ENCODE data around the gene BMPR2.
"Not testable (repeated sequence)": the region's sequence is repeated elsewhere in the genome, so short reads cannot be mapped to it uniquely, and the experiment has no call there.

BMPR2 gene

DNA sequence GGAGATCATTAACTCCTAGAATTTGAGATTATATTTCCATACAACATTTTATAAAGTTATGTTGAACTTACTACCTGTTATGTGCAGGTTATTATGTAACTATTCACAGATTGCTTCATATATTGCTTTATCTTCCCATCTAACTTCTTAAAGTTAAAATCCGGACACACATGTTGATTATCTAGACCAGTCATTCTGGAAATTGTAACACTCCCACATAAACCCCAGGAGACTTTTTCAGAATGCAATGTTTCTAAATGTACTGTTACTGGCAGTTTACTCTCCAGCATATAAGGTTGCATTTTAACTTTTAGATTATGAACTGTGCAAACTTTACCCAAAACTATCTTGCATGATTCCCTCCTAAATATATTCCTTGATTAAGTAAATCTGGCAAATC lies 188.1 kb downstream of the BMPR2 start:
- no peak for TF ChIP-seq EZH2phosphoT487 (IDR thresholded peaks at IDR 0.05; ENCODE audit: borderline replicate concordance, low read length)
- TF ChIP-seq, protein P1, sequence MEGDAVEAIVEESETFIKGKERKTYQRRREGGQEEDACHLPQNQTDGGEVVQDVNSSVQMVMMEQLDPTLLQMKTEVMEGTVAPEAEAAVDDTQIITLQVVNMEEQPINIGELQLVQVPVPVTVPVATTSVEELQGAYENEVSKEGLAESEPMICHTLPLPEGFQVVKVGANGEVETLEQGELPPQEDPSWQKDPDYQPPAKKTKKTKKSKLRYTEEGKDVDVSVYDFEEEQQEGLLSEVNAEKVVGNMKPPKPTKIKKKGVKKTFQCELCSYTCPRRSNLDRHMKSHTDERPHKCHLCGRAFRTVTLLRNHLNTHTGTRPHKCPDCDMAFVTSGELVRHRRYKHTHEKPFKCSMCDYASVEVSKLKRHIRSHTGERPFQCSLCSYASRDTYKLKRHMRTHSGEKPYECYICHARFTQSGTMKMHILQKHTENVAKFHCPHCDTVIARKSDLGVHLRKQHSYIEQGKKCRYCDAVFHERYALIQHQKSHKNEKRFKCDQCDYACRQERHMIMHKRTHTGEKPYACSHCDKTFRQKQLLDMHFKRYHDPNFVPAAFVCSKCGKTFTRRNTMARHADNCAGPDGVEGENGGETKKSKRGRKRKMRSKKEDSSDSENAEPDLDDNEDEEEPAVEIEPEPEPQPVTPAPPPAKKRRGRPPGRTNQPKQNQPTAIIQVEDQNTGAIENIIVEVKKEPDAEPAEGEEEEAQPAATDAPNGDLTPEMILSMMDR (IDR thresholded peaks at IDR 0.05; ENCODE audit: low read depth, low read length, poor library complexity, severe bottlenecking) = no peak
- Histone ChIP-seq H3K27ac (ENCODE audit: low read depth, low read length) (no peak overlapping the region), H3K9me2 (replicated peaks; ENCODE audit: control insufficient read depth, low read length) (no peaks in the 10 kb centered on the region), H3F3A (ENCODE audit: control insufficient read depth, insufficient read depth) (no peaks in the 10 kb centered on the region), H3K27me3 (ENCODE audit: control insufficient read depth, low read length) (no peaks in the 10 kb centered on the region), H3K9me3 (ENCODE audit: control insufficient read depth, insufficient read depth, low read length) (no peaks in the 10 kb centered on the region), H3K79me2 (ENCODE audit: control insufficient read depth, low read length) (no peaks in the 10 kb centered on the region), H3K4me3 (ENCODE audit: low read length) (no peak overlapping the region), H3K4me2 (ENCODE audit: low read length) (no peak overlapping the region), H4K20me1 (ENCODE audit: control insufficient read depth, insufficient read depth, low read depth, low read length) (no peaks in the 10 kb centered on the region), H3K36me3 (ENCODE audit: control insufficient read depth, low read length) (no peaks in the 10 kb centered on the region), H3K4me1 (ENCODE audit: control insufficient read depth, low read length) (no peaks in the 10 kb centered on the region)

- no peaks in the 10 kb centered on the region for H3F3A ChIP-seq (ENCODE audit: control insufficient read depth, insufficient read depth)
- H3K4me3 ChIP-seq (ENCODE audit: low read length) = no peak overlapping the region
- no peaks in the 10 kb centered on the region for H3K9me2 ChIP-seq (replicated peaks; ENCODE audit: control insufficient read depth, low read length)
- TF ChIP-seq, protein P1 (IDR thresholded peaks at IDR 0.05; ENCODE audit: low read depth, low read length, poor library complexity, severe bottlenecking) = no peak
- TF ChIP-seq EZH2phosphoT487 (IDR thresholded peaks at IDR 0.05; ENCODE audit: borderline replicate concordance, low read length) = no peak
- no peak overlapping the region for H3K27ac ChIP-seq (ENCODE audit: low read depth, low read length)
- H3K9me3 ChIP-seq (ENCODE audit: control insufficient read depth, insufficient read depth, low read length) = no peaks in the 10 kb centered on the region
- no peak overlapping the region for H3K4me2 ChIP-seq (ENCODE audit: low read length)
- H3K36me3 ChIP-seq (ENCODE audit: control insufficient read depth, low read length) = no peaks in the 10 kb centered on the region
- no peaks in the 10 kb centered on the region for H3K79me2 ChIP-seq (ENCODE audit: control insufficient read depth, low read length)
- no peaks in the 10 kb centered on the region for H3K27me3 ChIP-seq (ENCODE audit: control insufficient read depth, low read length)
- no peaks in the 10 kb centered on the region for H4K20me1 ChIP-seq (ENCODE audit: control insufficient read depth, insufficient read depth, low read depth, low read length)
- no peaks in the 10 kb centered on the region for H3K4me1 ChIP-seq (ENCODE audit: control insufficient read depth, low read length)
These were observed 190.2 kb downstream of the BMPR2 start for GRCh38 chr2:202566286-202566685.

- Histone ChIP-seq H3F3A (ENCODE audit: control insufficient read depth, insufficient read depth) (no peaks in the 10 kb centered on the region), H3K4me1 (ENCODE audit: control insufficient read depth, low read length) (no peaks in the 10 kb centered on the region), H3K79me2 (ENCODE audit: control insufficient read depth, low read length) (no peaks in the 10 kb centered on the region), H4K20me1 (ENCODE audit: control insufficient read depth, insufficient read depth, low read depth, low read length) (no peaks in the 10 kb centered on the region), H3K9me3 (ENCODE audit: control insufficient read depth, insufficient read depth, low read length) (no peaks in the 10 kb centered on the region), H3K4me3 (ENCODE audit: low read length) (no peak overlapping the region), H3K36me3 (ENCODE audit: control insufficient read depth, low read length) (no peaks in the 10 kb centered on the region), H3K4me2 (ENCODE audit: low read length) (no peak overlapping the region), H3K27ac (ENCODE audit: low read depth, low read length) (no peak overlapping the region), H3K9me2 (replicated peaks; ENCODE audit: control insufficient read depth, low read length) (no peaks in the 10 kb centered on the region), H3K27me3 (ENCODE audit: control insufficient read depth, low read length) (no peaks in the 10 kb centered on the region; the same call in 1 of the 2 replicates)
- TF ChIP-seq, protein P1 (IDR thresholded peaks at IDR 0.05; ENCODE audit: low read depth, low read length, poor library complexity, severe bottlenecking) = no peak
- TF ChIP-seq EZH2phosphoT487 (IDR thresholded peaks at IDR 0.05; ENCODE audit: borderline replicate concordance, low read length) = no peak
These were observed 198.4 kb downstream of the BMPR2 start for GRCh38 chr2:202574541-202574940.

DNA sequence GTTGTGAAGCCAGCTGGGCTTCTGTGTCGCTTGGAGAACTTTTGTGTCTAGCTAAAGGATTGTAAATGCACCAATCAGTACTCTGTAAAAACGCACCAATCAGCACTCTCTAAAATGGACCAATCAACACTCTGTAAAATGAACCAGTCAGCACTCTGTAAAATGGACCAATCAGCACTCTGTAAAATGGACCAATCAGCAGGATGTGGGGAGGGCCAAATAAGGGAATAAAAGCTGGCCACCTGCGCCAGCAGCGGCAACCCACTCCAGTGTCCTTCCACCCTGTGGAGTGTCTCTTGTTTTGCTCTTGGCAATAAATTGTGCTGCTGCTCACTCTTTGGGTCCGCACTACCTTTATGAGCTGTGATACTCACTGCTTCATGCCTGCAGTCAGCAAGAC lies 199.1 kb downstream of the BMPR2 start:
- H3K4me2 ChIP-seq (ENCODE audit: low read length); H3K27me3 ChIP-seq (ENCODE audit: control insufficient read depth, low read length); H3K9me2 ChIP-seq (replicated peaks; ENCODE audit: control insufficient read depth, low read length); H3K27ac ChIP-seq (ENCODE audit: low read depth, low read length); H3K9me3 ChIP-seq (ENCODE audit: control insufficient read depth, insufficient read depth, low read length); H3K36me3 ChIP-seq (ENCODE audit: control insufficient read depth, low read length); H4K20me1 ChIP-seq (ENCODE audit: control insufficient read depth, insufficient read depth, low read depth, low read length); H3K4me1 ChIP-seq (ENCODE audit: control insufficient read depth, low read length); H3K79me2 ChIP-seq (ENCODE audit: control insufficient read depth, low read length); H3F3A ChIP-seq (ENCODE audit: control insufficient read depth, insufficient read depth); H3K4me3 ChIP-seq (ENCODE audit: low read length): not testable (repeated sequence)

All from DOHH2 (cell line).